Stimulated activated CD8-positive, alpha-beta memory T cell treated with anti-CD3 and anti-CD28 coated beads, Interleukin-4, amount 100 ng/mL, for 48 hours (primary cell): ENCODE data around the gene SMDT1.
"Not testable (repeated sequence)": the region's sequence is repeated elsewhere in the genome, so short reads cannot be mapped to it uniquely, and the experiment has no call there.

Experiments used
- DNase-seq: peaks from one replicate; pipeline ENCODE4 v3.0.0-alpha.2; 2020

SMDT1 gene

GRCh38 chr22:42112793-42113192, 33.3 kb downstream of the SMDT1 start:
- DNase-seq = not testable (repeated sequence)

GRCh38 chr22:42114721-42115120, 35.2 kb downstream of the SMDT1 start:
- no peak for DNase-seq

- not testable (repeated sequence) for DNase-seq
Measured at GRCh38 chr22:42115420-42115830, 35.9 kb downstream of the SMDT1 start.

- no peak for DNase-seq
Measured at GRCh38 chr22:42116848-42117424, 37.4 kb downstream of the SMDT1 start.

- peak; percentile 49 for DNase-seq
Measured at GRCh38 chr22:42120231-42121021, 40.9 kb downstream of the SMDT1 start.

GRCh38 chr22:42123529-42123928, 44.0 kb downstream of the SMDT1 start:
- not testable (repeated sequence) for DNase-seq

GRCh38 chr22:42127606-42128005, 48.1 kb downstream of the SMDT1 start:
- no peak for DNase-seq

GRCh38 chr22:42128007-42128406, 48.5 kb downstream of the SMDT1 start:
- not testable (repeated sequence) for DNase-seq

- DNase-seq = peak; percentile 51
Measured at GRCh38 chr22:42128776-42129694, 49.5 kb downstream of the SMDT1 start.

GRCh38 chr22:42130182-42130581, 50.7 kb downstream of the SMDT1 start:
- DNase-seq = not testable (repeated sequence)

GRCh38 chr22:42130639-42131431, 51.3 kb downstream of the SMDT1 start, which contains the start of gene CYP2D6:
CYP2D6 (minus strand) TSS chr22:42130810; CDS start chr22:42130791, 19 bp downstream.
- DNase-seq = not testable (repeated sequence)

- DNase-seq = no peak
Measured at GRCh38 chr22:42131562-42131961, 52.1 kb downstream of the SMDT1 start.

- DNase-seq = no peak
Measured at GRCh38 chr22:42132457-42132856, 53.0 kb downstream of the SMDT1 start.
